Karpas-422 (cell line): ENCODE measurements around the gene DTWD1. TPM values are rescaled to one million over a fixed set of nuclear protein-coding genes. Genes with fewer than 3 reads are reported as not detected.
"Not testable (repeated sequence)": the region's sequence is repeated elsewhere in the genome, so short reads cannot be mapped to it uniquely, and the experiment has no call there.

Experiments used
- DNase-seq: peaks from one replicate; pipeline ENCODE4 v3.0.0-alpha.2; 2015
- H2AFZ ChIP-seq: fragments of 200-600 bp; sonication (generic); 2 replicates; pipeline ENCODE4 v1.6.1; 2014; ENCODE audit warnings: antibody characterized with exemption, low read length, mixed read lengths
- H3K27ac ChIP-seq: fragments of 200-600 bp; sonication (generic); 2 replicates; pipeline ENCODE4 v1.5.1; 2014; ENCODE audit warnings: mild to moderate bottlenecking, low read length, moderate library complexity
- H3K27me3 ChIP-seq: fragments of 200-600 bp; sonication (generic); 2 replicates; pipeline ENCODE4 v1.6.1; 2014; ENCODE audit warnings: low read length, mixed read lengths
- H3K36me3 ChIP-seq: fragments of 200-600 bp; sonication (generic); 2 replicates; pipeline ENCODE4 v1.6.1; 2014; ENCODE audit warnings: low read length, mixed read lengths; ENCODE audit not compliant: insufficient read depth
- H3K4me1 ChIP-seq: fragments of 200-600 bp; sonication (generic); 2 replicates; pipeline ENCODE4 v1.6.1; 2014; ENCODE audit warnings: mild to moderate bottlenecking, low read length, mixed read lengths
- H3K4me2 ChIP-seq: fragments of 200-600 bp; sonication (generic); 2 replicates; pipeline ENCODE4 v1.6.1; 2014; ENCODE audit warnings: low read length, low read depth, mild to moderate bottlenecking; ENCODE audit not compliant: poor library complexity, severe bottlenecking
- H3K4me3 ChIP-seq: fragments of 200-600 bp; sonication (generic); 2 replicates; pipeline ENCODE4 v1.5.1; 2014; ENCODE audit warnings: mild to moderate bottlenecking, antibody characterized with exemption, low read length, mixed read lengths
- H3K79me2 ChIP-seq: fragments of 200-600 bp; sonication (generic); 2 replicates; pipeline ENCODE4 v1.6.1; 2014; ENCODE audit warnings: mild to moderate bottlenecking, low read length, mixed read lengths
- H3K9ac ChIP-seq: fragments of 200-600 bp; sonication (generic); 2 replicates; pipeline ENCODE4 v1.6.0; 2014; ENCODE audit warnings: low read length
- H3K9me2 ChIP-seq: fragments of 200-600 bp; sonication (generic), shearing (Covaris generic); replicated peaks from 2 replicates; pipeline ENCODE4 v1.6.0; 2014; ENCODE audit warnings: mild to moderate bottlenecking, low read length, moderate library complexity; ENCODE audit not compliant: insufficient read depth
- H3K9me3 ChIP-seq: fragments of 300-700, 200-600 bp; sonication (generic); 2 replicates; pipeline ENCODE4 v1.6.1; 2014; ENCODE audit warnings: low read length, mixed read lengths
- H4K20me1 ChIP-seq: fragments of 200-600 bp; sonication (generic); 2 replicates; pipeline ENCODE4 v1.6.1; 2014; ENCODE audit warnings: mild to moderate bottlenecking, antibody characterized with exemption, low read length, low read depth; ENCODE audit not compliant: insufficient read depth
- total RNA-seq: library from RNA; depleted of rRNA; stranded (reverse); fragments of >200 nt; shearing (Covaris generic); gene quantifications from 2 replicates; pipeline ENCODE4 v1.2.3, GENCODE V29; 2014; ENCODE audit warnings: low replicate concordance

The DTWD1 gene
- total RNA-seq, 1 experiment from 2014 or later, result 29.8 TPM

GRCh38 chr15:49649987-49650386 is 29.1 kb downstream of the DTWD1 start:
- no peaks in the 10 kb centered on the region for H3K36me3 ChIP-seq
- no peaks in the 10 kb centered on the region for H3K4me1 ChIP-seq
- no peaks in the 10 kb centered on the region for H3K79me2 ChIP-seq
- H3K9me2 ChIP-seq, result no peaks in the 10 kb centered on the region
- no peak overlapping the region for H2AFZ ChIP-seq
- no peak overlapping the region for H3K27ac ChIP-seq
- no peaks in the 10 kb centered on the region for H3K27me3 ChIP-seq
- H3K9me3 ChIP-seq, result no peaks in the 10 kb centered on the region
- no peak overlapping the region for H3K4me2 ChIP-seq
- H3K9ac ChIP-seq, result no peak overlapping the region
- H3K4me3 ChIP-seq, result no peak overlapping the region
- no peaks in the 10 kb centered on the region for H4K20me1 ChIP-seq
- no peak for DNase-seq

- Histone ChIP-seq H3K79me2 (no peaks in the 10 kb centered on the region), H3K4me3 (no peak overlapping the region), H3K9ac (no peak overlapping the region), H3K4me1 (no peaks in the 10 kb centered on the region), H3K9me2 (no peaks in the 10 kb centered on the region), H3K9me3 (no peaks in the 10 kb centered on the region), H2AFZ (no peak overlapping the region), H3K27ac (no peak overlapping the region), H3K4me2 (no peak overlapping the region), H3K27me3 (no peaks in the 10 kb centered on the region), H3K36me3 (no peaks in the 10 kb centered on the region), H4K20me1 (no peaks in the 10 kb centered on the region)
- DNase-seq, result no peak
These were observed 29.8 kb downstream of the DTWD1 start for GRCh38 chr15:49650676-49651075.

DNA sequence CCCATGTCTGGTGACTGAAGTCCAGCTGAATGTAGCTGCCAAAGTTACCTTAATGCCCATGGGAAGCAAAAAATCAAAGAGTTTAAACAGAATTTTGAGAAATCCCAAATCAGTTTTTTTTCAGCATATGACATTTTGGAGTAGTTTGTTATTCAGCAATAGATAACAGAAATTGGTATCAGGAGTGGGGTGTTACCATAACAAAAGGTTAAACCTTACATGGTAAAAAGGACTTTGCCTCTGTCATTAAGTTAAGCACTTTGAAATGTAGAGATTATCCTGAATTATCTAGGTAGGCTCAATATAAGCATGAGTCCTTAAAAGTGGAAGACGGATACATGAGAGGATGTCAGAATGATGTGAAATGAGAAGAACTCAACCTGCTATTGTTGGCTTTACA is 32.1 kb downstream of the DTWD1 start:
- DNase-seq, result no peak
- no peaks in the 10 kb centered on the region for H3K36me3 ChIP-seq

DNA sequence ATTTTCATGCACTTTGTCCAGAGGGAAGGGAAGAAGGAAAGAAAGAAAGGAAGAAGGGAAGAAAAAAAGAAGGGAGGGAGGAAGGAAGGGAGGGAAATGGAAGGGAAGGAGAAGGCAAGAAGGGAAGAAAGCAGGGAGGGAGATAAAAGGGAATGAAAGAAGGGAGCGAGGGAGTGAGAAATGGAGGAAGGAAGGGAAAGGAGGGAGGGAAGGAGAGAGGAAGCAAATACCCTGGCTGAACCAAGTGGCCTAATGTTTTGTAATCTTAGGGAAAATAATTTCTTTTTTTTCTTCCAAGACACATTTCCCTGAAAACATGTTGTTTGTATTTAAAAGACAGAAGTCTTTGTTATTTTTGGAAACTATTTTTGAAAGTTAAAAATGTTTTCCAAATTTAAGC is 35.9 kb downstream of the DTWD1 start:
- Histone ChIP-seq H4K20me1 (no peaks in the 10 kb centered on the region), H3K9ac (no peak overlapping the region), H3K27ac (no peak overlapping the region), H2AFZ (no peak overlapping the region), H3K27me3 (no peaks in the 10 kb centered on the region), H3K36me3 (no peaks in the 10 kb centered on the region), H3K4me1 (no peaks in the 10 kb centered on the region), H3K9me3 (no peaks in the 10 kb centered on the region), H3K79me2 (no peaks in the 10 kb centered on the region), H3K4me2 (no peak overlapping the region), H3K9me2 (no peaks in the 10 kb centered on the region), H3K4me3 (no peak overlapping the region)
- DNase-seq, result no peak

More for the DNA sequence above, 32.1 kb downstream of the DTWD1 start:
- no peaks in the 10 kb centered on the region for H3K27me3 ChIP-seq
- H4K20me1 ChIP-seq, result no peaks in the 10 kb centered on the region
- no peak overlapping the region for H3K4me2 ChIP-seq
- no peak overlapping the region for H3K27ac ChIP-seq
- no peaks in the 10 kb centered on the region for H3K79me2 ChIP-seq
- H2AFZ ChIP-seq, result no peak overlapping the region
- no peak overlapping the region for H3K4me3 ChIP-seq
- H3K9me3 ChIP-seq, result no peaks in the 10 kb centered on the region
- no peaks in the 10 kb centered on the region for H3K4me1 ChIP-seq
- no peak overlapping the region for H3K9ac ChIP-seq
- H3K9me2 ChIP-seq, result no peaks in the 10 kb centered on the region

DNA sequence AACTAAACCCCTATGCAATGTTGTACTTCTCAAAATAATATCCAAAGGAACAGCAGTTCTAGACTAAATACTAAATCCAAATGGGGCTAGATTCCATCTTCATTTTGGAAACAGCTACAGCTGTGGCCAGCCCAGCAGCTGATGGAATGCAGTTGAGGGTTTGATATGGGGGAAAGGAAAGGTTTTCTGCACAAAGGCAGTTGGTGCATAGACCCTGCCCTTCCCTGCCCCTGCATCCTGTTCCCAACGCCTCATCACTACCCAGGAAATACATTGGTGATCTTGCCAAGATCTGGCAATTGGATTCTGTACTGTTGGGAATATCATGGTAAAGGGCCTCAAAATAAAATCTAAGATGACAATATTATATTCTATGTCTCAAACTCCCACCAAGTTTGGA is 43.9 kb downstream of the DTWD1 start:
- H3K4me1 ChIP-seq, result no peaks in the 10 kb centered on the region
- no peak overlapping the region for H3K9ac ChIP-seq
- no peak overlapping the region for H2AFZ ChIP-seq
- H4K20me1 ChIP-seq, result no peaks in the 10 kb centered on the region
- no peaks in the 10 kb centered on the region for H3K27me3 ChIP-seq
- H3K4me3 ChIP-seq, result no peak overlapping the region
- no peaks in the 10 kb centered on the region for H3K9me2 ChIP-seq
- H3K9me3 ChIP-seq, result no peaks in the 10 kb centered on the region
- no peak for DNase-seq
- no peak overlapping the region for H3K4me2 ChIP-seq
- no peaks in the 10 kb centered on the region for H3K36me3 ChIP-seq
- no peak overlapping the region for H3K27ac ChIP-seq
- H3K79me2 ChIP-seq, result no peaks in the 10 kb centered on the region

- DNase-seq, H4K20me1 ChIP-seq, H3K36me3 ChIP-seq, H3K4me2 ChIP-seq, H3K79me2 ChIP-seq, H3K27me3 ChIP-seq, H3K4me1 ChIP-seq, H3K9me3 ChIP-seq, H3K4me3 ChIP-seq, H2AFZ ChIP-seq, H3K27ac ChIP-seq, H3K9me2 ChIP-seq, H3K9ac ChIP-seq: not testable (repeated sequence)
These were observed 45.6 kb downstream of the DTWD1 start for GRCh38 chr15:49666486-49666885.

- H3K27ac ChIP-seq, result no peak overlapping the region
- H2AFZ ChIP-seq, result no peak overlapping the region
- no peaks in the 10 kb centered on the region; the same call in 1 of the 2 replicates for H3K27me3 ChIP-seq
- no peak overlapping the region for H3K4me2 ChIP-seq
- H4K20me1 ChIP-seq, result no peaks in the 10 kb centered on the region
- no peak overlapping the region for H3K4me3 ChIP-seq
- no peak for DNase-seq
- no peak overlapping the region for H3K9ac ChIP-seq
- no peaks in the 10 kb centered on the region for H3K36me3 ChIP-seq
- H3K79me2 ChIP-seq, result no peaks in the 10 kb centered on the region
- H3K9me2 ChIP-seq, result no peaks in the 10 kb centered on the region
- no peaks in the 10 kb centered on the region for H3K9me3 ChIP-seq
- H3K4me1 ChIP-seq, result no peaks in the 10 kb centered on the region
These were observed 48.4 kb downstream of the DTWD1 start for GRCh38 chr15:49669288-49669687.

DNA sequence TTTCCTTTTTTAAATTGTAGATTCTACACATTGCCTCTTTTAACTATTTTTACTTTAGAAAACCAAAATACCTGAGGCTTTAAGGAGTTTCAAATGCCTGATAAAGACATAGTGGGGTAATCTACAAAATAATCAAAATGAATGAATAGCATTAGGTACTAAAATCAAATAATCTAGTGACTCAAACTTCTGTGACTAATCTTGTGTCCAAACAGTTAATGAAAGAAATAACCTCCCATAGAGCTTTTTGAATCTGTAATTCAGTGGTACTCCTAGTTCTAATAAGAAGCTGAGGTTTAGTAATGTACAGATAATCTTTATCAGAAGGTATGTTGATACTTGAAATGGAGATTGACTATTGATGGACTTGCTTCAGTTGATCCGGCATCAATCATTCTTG is 53.0 kb downstream of the DTWD1 start:
- no peaks in the 10 kb centered on the region for H3K4me1 ChIP-seq
- no peak overlapping the region for H3K4me3 ChIP-seq
- no peaks in the 10 kb centered on the region for H3K9me3 ChIP-seq

GRCh38 chr15:49674370-49674769 is 53.5 kb downstream of the DTWD1 start:
- H3K27ac ChIP-seq, result no peak overlapping the region
- no peak overlapping the region for H3K9ac ChIP-seq
- no peak for DNase-seq

More for the DNA sequence above, 53.0 kb downstream of the DTWD1 start:
- H3K9me2 ChIP-seq, result no peaks in the 10 kb centered on the region
- no peak for DNase-seq
- no peak overlapping the region for H3K27ac ChIP-seq
- no peaks in the 10 kb centered on the region for H3K36me3 ChIP-seq
- no peak overlapping the region for H3K9ac ChIP-seq
- no peaks in the 10 kb centered on the region for H3K79me2 ChIP-seq
- no peak overlapping the region for H2AFZ ChIP-seq
- no peak overlapping the region for H3K4me2 ChIP-seq
- H3K27me3 ChIP-seq, result no peaks in the 10 kb centered on the region; the same call in 1 of the 2 replicates
- H4K20me1 ChIP-seq, result no peaks in the 10 kb centered on the region

More at GRCh38 chr15:49674370-49674769, 53.5 kb downstream of the DTWD1 start:
- Histone ChIP-seq H3K9me2 (no peaks in the 10 kb centered on the region), H3K4me3 (no peak overlapping the region), H2AFZ (no peak overlapping the region), H3K79me2 (no peaks in the 10 kb centered on the region), H4K20me1 (no peaks in the 10 kb centered on the region), H3K27me3 (no peaks in the 10 kb centered on the region; the same call in 1 of the 2 replicates), H3K4me2 (no peak overlapping the region), H3K4me1 (no peaks in the 10 kb centered on the region), H3K9me3 (no peaks in the 10 kb centered on the region), H3K36me3 (no peaks in the 10 kb centered on the region)
